Measurements from ENCODE around the gene CIRBP.

Gene CIRBP

DNA sequence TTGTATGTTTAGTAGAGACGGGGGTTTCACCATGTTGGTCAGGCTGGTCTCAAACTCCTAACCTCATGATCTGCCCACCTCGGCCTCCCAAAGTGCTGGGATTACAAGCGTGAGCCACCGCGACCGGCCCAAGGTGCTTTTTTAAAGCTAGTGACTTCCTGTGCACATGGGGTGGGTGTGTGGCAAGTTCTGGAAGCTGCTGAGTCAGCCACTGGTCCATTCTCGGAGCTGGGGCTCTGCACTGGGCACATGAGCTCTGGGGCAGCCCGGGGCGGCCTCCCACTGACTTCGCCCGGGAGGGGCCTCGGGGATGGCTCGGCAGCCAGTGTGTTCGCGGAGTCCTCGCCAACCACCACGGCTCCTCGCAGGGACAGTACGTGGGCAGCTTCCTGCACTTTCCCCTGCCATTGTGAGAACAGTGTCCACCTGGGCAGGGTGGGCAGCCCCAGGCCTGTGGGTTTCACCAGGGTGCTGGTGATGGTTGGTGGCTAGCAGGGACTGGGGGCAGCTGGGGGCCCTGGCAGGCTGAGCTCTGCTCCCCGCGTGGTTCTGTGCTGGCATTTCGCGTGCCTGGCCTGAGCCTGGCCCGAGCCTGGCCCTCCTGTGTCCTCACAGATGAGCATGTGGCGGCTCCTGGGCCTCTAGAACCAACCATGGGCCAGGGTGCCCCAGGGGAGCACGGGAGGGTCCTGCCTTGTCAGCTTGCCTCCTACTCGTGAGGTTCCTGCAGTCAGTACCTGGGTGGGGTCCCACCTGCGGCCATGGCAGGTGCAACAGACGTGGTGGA lies 43.5 kb upstream of the CIRBP start:
- H3K4me1 ChIP-seq (ENCODE audit: control insufficient read depth in 2 of 2, insufficient read depth in 2 of 2, low read length in 2 of 2): no peaks in the 10 kb centered on the region
- H3K27ac ChIP-seq (ENCODE audit: low read depth in 2 of 2, low read length in 2 of 2): no peak overlapping the region
- H3K36me3 ChIP-seq (ENCODE audit: control insufficient read depth in 2 of 2, insufficient read depth in 2 of 2, low read length in 2 of 2): peaks cover 17 to 25% of the 10 kb centered on the region in 2 donors
- H3K4me3 ChIP-seq (ENCODE audit: low read length in 2 of 2): no peak overlapping the region
- no peak overlapping the region for H3K9ac ChIP-seq (ENCODE audit: low read depth in 1 of 2, low read length in 2 of 2)
- no peaks in the 10 kb centered on the region for H3K27me3 ChIP-seq (ENCODE audit: control insufficient read depth in 2 of 2, insufficient read depth in 2 of 2, low read length in 2 of 2)
- no peaks in the 10 kb centered on the region for H3K9me3 ChIP-seq (ENCODE audit: control insufficient read depth in 2 of 2, low read length in 2 of 2)

DNA sequence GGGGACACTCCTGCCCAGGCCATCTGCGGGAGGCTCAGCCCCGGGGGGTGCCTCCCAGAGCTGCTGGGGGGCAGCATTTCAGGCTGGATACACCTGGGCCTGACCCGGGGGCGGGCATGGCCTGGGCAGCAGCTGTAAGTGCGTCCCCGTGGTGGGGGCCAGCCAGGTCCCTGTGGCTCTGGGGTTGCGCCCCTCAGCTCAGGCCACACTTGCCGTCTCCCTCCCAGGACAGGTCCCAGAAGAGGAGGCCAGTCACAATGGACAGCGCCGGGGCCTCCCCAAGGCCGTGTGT lies 43.0 kb upstream of the CIRBP start:
- Histone ChIP-seq H3K36me3 (ENCODE audit: control insufficient read depth in 2 of 2, insufficient read depth in 2 of 2, low read length in 2 of 2) (peaks cover 14 to 19% of the 10 kb centered on the region in 2 donors), H3K9me3 (ENCODE audit: control insufficient read depth in 2 of 2, low read length in 2 of 2) (no peaks in the 10 kb centered on the region), H3K4me3 (ENCODE audit: low read length in 2 of 2) (no peak overlapping the region), H3K27ac (ENCODE audit: low read depth in 2 of 2, low read length in 2 of 2) (no peak overlapping the region), H3K27me3 (ENCODE audit: control insufficient read depth in 2 of 2, insufficient read depth in 2 of 2, low read length in 2 of 2) (no peaks in the 10 kb centered on the region), H3K4me1 (ENCODE audit: control insufficient read depth in 2 of 2, insufficient read depth in 2 of 2, low read length in 2 of 2) (no peaks in the 10 kb centered on the region), H3K9ac (ENCODE audit: low read depth in 1 of 2, low read length in 2 of 2) (no peak overlapping the region)

DNA sequence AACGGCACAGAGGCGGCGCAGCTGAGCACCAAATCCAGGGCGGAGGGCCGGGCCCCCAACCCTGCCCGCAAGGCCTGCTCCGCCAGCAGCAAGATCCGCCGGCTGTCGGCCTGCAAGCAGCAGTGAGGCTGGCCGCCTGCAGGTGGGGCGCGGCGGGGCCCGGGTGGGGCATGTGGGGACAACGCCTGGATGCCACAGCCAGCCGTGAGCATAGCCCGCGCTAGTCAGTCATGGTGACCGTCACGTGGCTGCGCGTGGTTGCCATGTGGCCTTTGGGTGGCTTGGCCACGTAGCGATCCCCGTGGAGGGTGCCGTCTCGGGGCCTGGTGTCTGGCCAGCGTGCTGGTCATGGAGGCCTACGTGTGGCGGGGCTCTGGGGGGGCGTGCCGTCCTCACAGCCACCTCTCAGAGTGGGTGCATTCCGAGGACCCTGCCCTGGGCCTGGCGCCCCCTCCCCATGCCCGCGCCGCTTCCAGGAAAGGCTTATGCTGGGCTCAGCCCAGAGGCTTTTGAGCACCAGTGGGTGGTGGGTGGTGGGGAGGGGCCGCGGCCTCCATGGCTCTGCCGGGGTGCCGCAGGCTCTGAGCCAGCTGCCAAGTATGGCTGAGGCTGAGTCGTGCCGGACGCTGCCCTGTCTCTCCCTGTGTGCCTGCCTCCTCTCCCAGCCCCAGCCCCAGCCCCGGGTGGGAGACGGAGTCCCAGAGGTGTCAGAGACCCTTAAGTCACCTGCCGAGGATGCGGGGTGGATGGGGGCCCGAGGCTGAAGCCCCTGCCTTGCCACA lies 42.4 kb upstream of the CIRBP start:
- no peaks in the 10 kb centered on the region for H3K4me1 ChIP-seq (ENCODE audit: control insufficient read depth in 2 of 2, insufficient read depth in 2 of 2, low read length in 2 of 2)
- no peak overlapping the region for H3K27ac ChIP-seq (ENCODE audit: low read depth in 2 of 2, low read length in 2 of 2)
- H3K9ac ChIP-seq (ENCODE audit: low read depth in 1 of 2, low read length in 2 of 2): no peak overlapping the region
- no peak overlapping the region for H3K4me3 ChIP-seq (ENCODE audit: low read length in 2 of 2)
- H3K36me3 ChIP-seq (ENCODE audit: control insufficient read depth in 2 of 2, insufficient read depth in 2 of 2, low read length in 2 of 2): peaks cover 14 to 19% of the 10 kb centered on the region in 2 donors
- no peaks in the 10 kb centered on the region for H3K27me3 ChIP-seq (ENCODE audit: control insufficient read depth in 2 of 2, insufficient read depth in 2 of 2, low read length in 2 of 2)
- H3K9me3 ChIP-seq (ENCODE audit: control insufficient read depth in 2 of 2, low read length in 2 of 2): no peaks in the 10 kb centered on the region

DNA sequence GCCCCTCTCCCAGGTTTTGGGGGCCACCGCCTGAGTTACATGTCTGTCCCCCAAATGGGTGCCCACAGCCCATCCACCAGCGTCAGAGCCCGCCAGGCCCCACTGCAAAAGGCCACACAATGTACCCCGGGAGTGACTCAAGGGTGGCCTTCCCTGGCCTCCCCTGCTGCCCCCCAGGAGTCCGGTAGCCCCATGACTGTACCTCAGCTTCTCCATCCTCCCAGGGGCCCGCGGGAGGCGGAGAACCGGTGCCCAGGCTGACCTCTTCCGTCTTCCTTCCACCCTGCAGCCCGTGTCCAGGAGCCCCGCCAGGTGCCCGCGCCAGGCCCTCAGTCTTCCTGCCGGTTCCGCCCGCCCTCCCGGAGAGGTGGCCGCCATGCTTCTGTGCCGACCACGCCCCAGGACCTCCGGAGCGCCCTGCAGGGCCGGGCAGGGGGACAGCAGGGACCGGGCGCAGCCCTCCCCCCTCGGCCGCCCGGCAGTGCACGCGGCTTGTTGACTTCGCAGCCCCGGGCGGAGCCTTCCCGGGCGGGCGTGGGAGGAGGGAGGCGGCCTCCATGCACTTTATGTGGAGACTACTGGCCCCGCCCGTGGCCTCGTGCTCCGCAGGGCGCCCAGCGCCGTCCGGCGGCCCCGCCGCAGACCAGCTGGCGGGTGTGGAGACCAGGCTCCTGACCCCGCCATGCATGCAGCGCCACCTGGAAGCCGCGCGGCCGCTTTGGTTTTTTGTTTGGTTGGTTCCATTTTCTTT lies 41.7 kb upstream of the CIRBP start:
- H3K4me3 ChIP-seq (ENCODE audit: low read length in 2 of 2): no peak overlapping the region
- no peaks in the 10 kb centered on the region for H3K27me3 ChIP-seq (ENCODE audit: control insufficient read depth in 2 of 2, insufficient read depth in 2 of 2, low read length in 2 of 2)
- H3K36me3 ChIP-seq (ENCODE audit: control insufficient read depth in 2 of 2, insufficient read depth in 2 of 2, low read length in 2 of 2): peaks cover 14 to 19% of the 10 kb centered on the region in 2 donors
- no peaks in the 10 kb centered on the region for H3K9me3 ChIP-seq (ENCODE audit: control insufficient read depth in 2 of 2, low read length in 2 of 2)
- H3K27ac ChIP-seq (ENCODE audit: low read depth in 2 of 2, low read length in 2 of 2): no peak overlapping the region
- peaks cover 0 to 2% of the 10 kb centered on the region in 2 donors for H3K4me1 ChIP-seq (ENCODE audit: control insufficient read depth in 2 of 2, insufficient read depth in 2 of 2, low read length in 2 of 2)
- H3K9ac ChIP-seq (ENCODE audit: low read depth in 1 of 2, low read length in 2 of 2): no peak overlapping the region

DNA sequence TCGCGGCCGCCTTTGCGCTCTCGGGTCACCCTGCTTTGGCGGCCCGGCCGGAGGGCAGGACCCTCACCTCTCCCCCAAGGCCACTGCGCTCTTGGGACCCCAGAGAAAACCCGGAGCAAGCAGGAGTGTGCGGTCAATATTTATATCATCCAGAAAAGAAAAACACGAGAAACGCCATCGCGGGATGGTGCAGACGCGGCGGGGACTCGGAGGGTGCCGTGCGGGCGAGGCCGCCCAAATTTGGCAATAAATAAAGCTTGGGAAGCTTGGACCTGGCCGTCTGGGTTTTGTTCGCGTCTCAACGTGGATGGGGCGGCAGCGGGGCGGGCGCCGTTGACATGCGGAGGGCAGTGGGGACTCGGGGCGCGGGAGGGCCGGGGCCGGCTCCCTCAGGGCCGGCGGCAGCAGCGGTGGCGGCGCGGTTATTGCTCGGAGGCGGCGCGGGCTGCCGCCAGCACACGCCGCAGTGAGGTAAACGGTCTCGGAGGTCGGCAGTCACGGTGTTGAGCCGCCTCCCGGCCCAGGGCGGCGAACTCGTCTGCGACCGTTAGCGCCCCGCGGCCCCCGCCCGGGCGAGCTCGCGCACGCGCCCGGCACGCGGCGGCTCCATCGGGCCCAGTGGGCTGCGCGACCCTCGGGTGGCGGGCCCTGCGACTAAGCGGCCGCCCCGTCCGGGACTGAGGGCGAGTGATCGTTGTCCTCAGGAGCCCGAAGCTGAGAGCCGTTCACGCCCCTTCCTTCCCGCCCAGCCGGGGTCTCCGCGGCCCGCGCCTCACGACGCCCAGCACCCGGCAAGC lies 40.8 kb upstream of the CIRBP start:
- Histone ChIP-seq H3K36me3 (ENCODE audit: control insufficient read depth in 2 of 2, insufficient read depth in 2 of 2, low read length in 2 of 2) (peaks cover 8 to 10% of the 10 kb centered on the region in 2 donors), H3K27me3 (ENCODE audit: control insufficient read depth in 2 of 2, insufficient read depth in 2 of 2, low read length in 2 of 2) (no peaks in the 10 kb centered on the region), H3K4me1 (ENCODE audit: control insufficient read depth in 2 of 2, insufficient read depth in 2 of 2, low read length in 2 of 2) (peaks cover 7 to 11% of the 10 kb centered on the region in 2 donors), H3K4me3 (ENCODE audit: low read length in 2 of 2) (no peak overlapping the region), H3K9ac (ENCODE audit: low read depth in 1 of 2, low read length in 2 of 2) (no peak overlapping the region), H3K9me3 (ENCODE audit: control insufficient read depth in 2 of 2, low read length in 2 of 2) (no peaks in the 10 kb centered on the region), H3K27ac (ENCODE audit: low read depth in 2 of 2, low read length in 2 of 2) (no peak overlapping the region)

DNA sequence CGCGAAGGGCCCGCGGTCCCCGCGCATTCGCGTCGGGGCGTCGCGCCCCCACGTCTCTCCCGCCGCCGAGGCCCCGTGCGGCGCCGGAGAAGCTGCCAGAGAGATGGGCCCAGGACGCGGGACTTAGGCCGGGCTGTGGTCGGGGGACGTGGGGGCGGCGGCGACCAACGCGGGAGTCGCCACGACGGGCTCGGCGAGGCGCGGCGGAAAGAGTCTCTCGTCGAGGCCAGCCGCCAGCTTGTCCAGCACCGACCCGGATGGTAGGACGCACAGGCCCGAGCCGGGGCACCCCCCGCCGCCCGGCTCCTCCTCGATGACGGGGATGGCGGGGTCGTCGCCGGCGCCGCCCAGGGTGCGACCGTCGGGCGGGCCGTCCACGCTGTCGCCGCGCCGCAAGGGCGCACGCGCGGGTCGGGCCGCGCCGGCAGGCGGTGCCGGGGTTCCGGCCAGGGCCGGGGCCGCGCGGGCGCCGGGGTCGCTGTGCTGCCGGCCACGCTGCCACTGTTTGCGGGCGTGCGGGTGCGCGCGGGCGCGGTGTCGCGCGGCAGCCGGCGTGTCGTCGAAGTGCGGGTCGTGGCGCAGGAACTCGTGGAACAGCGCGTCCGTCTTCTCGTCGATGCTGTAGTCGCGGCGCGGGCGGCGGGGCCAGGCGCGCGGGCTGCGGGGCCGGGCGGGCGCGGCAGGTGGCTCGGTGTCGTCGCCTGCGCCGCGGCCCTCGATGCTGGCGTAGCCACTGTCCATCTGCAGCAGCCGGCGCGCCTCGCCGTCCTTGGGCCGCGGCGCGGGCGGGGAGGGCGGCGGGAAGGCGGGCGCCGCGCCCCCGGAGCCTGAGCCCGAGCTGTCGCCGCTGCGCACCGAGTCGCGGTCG lies 39.8 kb upstream of the CIRBP start:
- peaks cover 7 to 13% of the 10 kb centered on the region in 2 donors for H3K4me1 ChIP-seq (ENCODE audit: control insufficient read depth in 2 of 2, insufficient read depth in 2 of 2, low read length in 2 of 2)
- H3K9me3 ChIP-seq (ENCODE audit: control insufficient read depth in 2 of 2, low read length in 2 of 2): no peaks in the 10 kb centered on the region
- H3K36me3 ChIP-seq (ENCODE audit: control insufficient read depth in 2 of 2, insufficient read depth in 2 of 2, low read length in 2 of 2): peaks cover 5% of the 10 kb centered on the region in 2 donors
- no peak overlapping the region for H3K27ac ChIP-seq (ENCODE audit: low read depth in 2 of 2, low read length in 2 of 2)
- H3K27me3 ChIP-seq (ENCODE audit: control insufficient read depth in 2 of 2, insufficient read depth in 2 of 2, low read length in 2 of 2): peaks cover 0 to 8% of the 10 kb centered on the region in 2 donors
- H3K9ac ChIP-seq (ENCODE audit: low read depth in 1 of 2, low read length in 2 of 2): no peak overlapping the region
- H3K4me3 ChIP-seq (ENCODE audit: low read length in 2 of 2): no peak overlapping the region

DNA sequence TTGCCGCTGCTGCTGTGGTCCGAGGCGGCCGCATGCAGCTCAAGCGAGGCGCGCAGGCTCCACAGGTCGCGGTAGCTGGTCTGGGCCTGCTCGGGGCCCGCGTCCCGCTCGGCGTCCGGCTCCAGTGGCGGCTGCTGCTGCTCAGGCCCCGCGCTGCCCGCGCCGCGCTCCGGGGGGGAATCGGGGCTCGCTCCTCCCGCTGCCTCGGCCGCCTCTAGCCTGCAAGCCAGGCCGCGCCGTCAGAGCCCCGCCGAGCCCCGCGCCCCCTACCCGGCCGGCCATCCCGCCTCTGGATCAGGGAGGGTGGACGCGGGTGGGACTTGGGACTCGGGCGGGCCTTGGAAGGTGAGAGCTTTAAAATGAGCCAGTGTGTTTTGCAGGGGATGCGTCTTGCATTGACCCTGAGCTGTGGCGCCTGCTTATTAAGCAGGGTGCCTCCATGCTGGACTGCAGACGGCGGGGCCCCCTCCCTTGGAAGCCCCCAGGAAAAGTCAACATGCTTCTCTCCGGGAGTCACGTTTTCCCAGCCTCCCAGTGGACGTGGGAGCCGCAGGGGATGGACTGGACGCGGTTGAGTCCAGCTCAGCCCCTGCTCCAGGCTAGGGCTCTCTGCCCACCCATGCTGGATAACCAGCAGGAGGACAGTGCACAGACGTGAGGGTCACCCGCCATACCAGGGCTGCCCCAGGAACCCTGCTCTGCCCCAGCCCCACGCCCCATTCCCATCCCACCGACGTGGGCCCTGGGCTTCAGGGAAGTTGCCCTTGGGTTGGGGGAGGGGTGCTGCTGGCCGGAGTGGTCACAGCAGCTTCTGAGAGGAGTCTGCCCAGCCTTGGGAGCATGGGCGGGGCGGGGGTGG lies 39.0 kb upstream of the CIRBP start:
- peaks cover 0 to 17% of the 10 kb centered on the region in 2 donors for H3K27me3 ChIP-seq (ENCODE audit: control insufficient read depth in 2 of 2, insufficient read depth in 2 of 2, low read length in 2 of 2)
- no peak overlapping the region for H3K27ac ChIP-seq (ENCODE audit: low read depth in 2 of 2, low read length in 2 of 2)
- H3K36me3 ChIP-seq (ENCODE audit: control insufficient read depth in 2 of 2, insufficient read depth in 2 of 2, low read length in 2 of 2): peaks cover 0 to 5% of the 10 kb centered on the region in 2 donors
- H3K9ac ChIP-seq (ENCODE audit: low read depth in 1 of 2, low read length in 2 of 2): no peak overlapping the region
- H3K9me3 ChIP-seq (ENCODE audit: control insufficient read depth in 2 of 2, low read length in 2 of 2): no peaks in the 10 kb centered on the region
- no peak overlapping the region for H3K4me3 ChIP-seq (ENCODE audit: low read length in 2 of 2)
- peaks cover 7 to 13% of the 10 kb centered on the region in 2 donors for H3K4me1 ChIP-seq (ENCODE audit: control insufficient read depth in 2 of 2, insufficient read depth in 2 of 2, low read length in 2 of 2)

DNA sequence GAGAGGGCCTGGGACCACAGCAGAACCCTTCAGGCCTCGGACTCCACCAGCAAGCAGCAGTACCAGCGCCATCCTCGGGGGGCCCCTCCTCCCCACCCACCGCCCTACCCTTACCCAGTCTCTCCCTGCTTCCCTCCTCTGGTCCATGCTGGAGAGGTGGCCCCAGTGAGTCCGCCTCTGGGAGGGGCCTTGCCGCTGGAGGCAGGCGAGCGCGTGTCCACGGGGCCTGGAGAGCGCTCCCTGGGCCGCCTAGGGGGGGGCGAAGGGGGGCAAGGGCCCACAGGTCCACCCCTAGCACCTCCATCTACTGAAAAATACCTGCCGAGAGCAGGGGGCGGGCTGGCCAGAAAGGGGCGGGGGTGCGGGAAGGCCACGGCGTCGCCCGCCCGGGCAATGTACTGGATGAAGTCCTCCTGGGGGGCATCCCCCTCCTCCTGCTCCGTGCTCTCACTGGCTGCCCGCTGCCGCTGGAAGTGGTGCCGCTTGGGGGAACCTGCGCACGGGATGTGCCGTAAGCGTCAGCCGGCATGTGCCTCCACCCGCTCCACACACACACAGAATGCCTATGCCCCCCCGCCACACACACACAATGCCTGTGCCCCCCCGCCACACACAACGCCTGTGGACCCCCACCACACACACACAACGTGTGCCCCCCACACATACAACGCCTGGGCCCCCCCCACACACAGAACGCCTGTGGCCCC lies 38.2 kb upstream of the CIRBP start:
- H3K9me3 ChIP-seq (ENCODE audit: control insufficient read depth in 2 of 2, low read length in 2 of 2): no peaks in the 10 kb centered on the region
- no peak overlapping the region for H3K4me3 ChIP-seq (ENCODE audit: low read length in 2 of 2)
- no peak overlapping the region for H3K9ac ChIP-seq (ENCODE audit: low read depth in 1 of 2, low read length in 2 of 2)
- peaks cover 0 to 25% of the 10 kb centered on the region in 2 donors for H3K27me3 ChIP-seq (ENCODE audit: control insufficient read depth in 2 of 2, insufficient read depth in 2 of 2, low read length in 2 of 2)
- H3K36me3 ChIP-seq (ENCODE audit: control insufficient read depth in 2 of 2, insufficient read depth in 2 of 2, low read length in 2 of 2): peaks cover 0 to under 1% of the 10 kb centered on the region in 2 donors
- H3K4me1 ChIP-seq (ENCODE audit: control insufficient read depth in 2 of 2, insufficient read depth in 2 of 2, low read length in 2 of 2): peaks cover 7 to 13% of the 10 kb centered on the region in 2 donors
- no peak overlapping the region for H3K27ac ChIP-seq (ENCODE audit: low read depth in 2 of 2, low read length in 2 of 2)
